OCI-LY1 (cell line): ENCODE results near the gene LTBP3.

ENCODE experiments used
- H2AFZ ChIP-seq: fragments of 200-600 bp; sonication (generic), shearing (Covaris generic); 2 replicates; pipeline ENCODE4 v1.6.0; 2014; ENCODE audit warnings: antibody characterized with exemption, mild to moderate bottlenecking, low read length
- H3F3A ChIP-seq: fragments of 200-600 bp; sonication (generic), shearing (Covaris generic); 2 replicates; pipeline ENCODE4 v1.6.0; 2014; ENCODE audit warnings: mild to moderate bottlenecking, antibody characterized with exemption, low read length, moderate library complexity; ENCODE audit not compliant: insufficient read depth
- H3K27ac ChIP-seq: fragments of 200-600 bp; sonication (generic); 2 replicates; pipeline ENCODE4 v1.5.1; 2014; ENCODE audit warnings: low read length, mixed run types, mild to moderate bottlenecking, low read depth; ENCODE audit not compliant: poor library complexity, severe bottlenecking
- H3K27me3 ChIP-seq: fragments of 200-600 bp; sonication (generic); 2 replicates; pipeline ENCODE4 v1.6.0; 2014; ENCODE audit warnings: antibody characterized with exemption, mild to moderate bottlenecking, low read length, moderate library complexity; ENCODE audit not compliant: insufficient read depth
- H3K36me3 ChIP-seq: fragments of 200-600 bp; sonication (generic); 2 replicates; pipeline ENCODE4 v1.6.1; 2014; ENCODE audit warnings: mild to moderate bottlenecking, antibody characterized with exemption, low read length, moderate library complexity, mixed read lengths; ENCODE audit not compliant: insufficient read depth
- H3K4me1 ChIP-seq: fragments of 200-600 bp; sonication (generic); 2 replicates; pipeline ENCODE4 v1.5.1; 2014; ENCODE audit warnings: mild to moderate bottlenecking, low read length, moderate library complexity; ENCODE audit not compliant: insufficient read depth, severe bottlenecking
- H3K4me2 ChIP-seq: fragments of 200-600 bp; sonication (generic), shearing (Covaris generic); 2 replicates; pipeline ENCODE4 v1.6.1; 2014; ENCODE audit warnings: low read length
- H3K4me3 ChIP-seq: fragments of 200-600 bp; sonication (generic); 2 replicates; pipeline ENCODE4 v1.5.1; 2014; ENCODE audit warnings: low read length, low read depth, mild to moderate bottlenecking, mixed read lengths; ENCODE audit not compliant: poor library complexity, severe bottlenecking
- H3K79me2 ChIP-seq: fragments of 200-600 bp; shearing (Covaris generic); 2 replicates; pipeline ENCODE4 v1.6.1; 2016; ENCODE audit warnings: mixed run types, low read length, mixed read lengths; ENCODE audit not compliant: insufficient read depth
- H3K9ac ChIP-seq: fragments of 200-600 bp; sonication (generic), shearing (Covaris generic); 2 replicates; pipeline ENCODE4 v1.6.1; 2014; ENCODE audit warnings: mild to moderate bottlenecking, low read length, mixed read lengths
- H3K9me2 ChIP-seq: fragments of 200-600 bp; sonication (generic), shearing (Covaris generic); 2 replicates; pipeline ENCODE4 v1.6.1; 2014; ENCODE audit warnings: low read depth, mild to moderate bottlenecking, low read length, mixed read lengths
- H3K9me3 ChIP-seq: fragments of 200-600 bp; shearing (Covaris generic); 2 replicates; pipeline ENCODE4 v1.6.1; 2014; ENCODE audit warnings: low read length, mixed read lengths
- H4K20me1 ChIP-seq: fragments of 200-600 bp; sonication (generic), shearing (Covaris generic); 2 replicates; pipeline ENCODE4 v1.6.0; 2016; ENCODE audit warnings: mild to moderate bottlenecking, low read length; ENCODE audit not compliant: insufficient read depth
- CTCF ChIP-seq: fragments of 200-600 bp; sonication (generic), shearing (Covaris generic); IDR thresholded peaks from 2 replicates; pipeline ENCODE4 v1.5.1; 2017; ENCODE audit warnings: mild to moderate bottlenecking, antibody characterized with exemption, low read length, moderate library complexity, mixed read lengths
- EZH2 ChIP-seq: fragments of 200-600 bp; sonication (generic), shearing (Covaris generic); IDR thresholded peaks from 2 replicates; pipeline ENCODE4 v1.8.0; 2017; ENCODE audit warnings: borderline replicate concordance, mixed run types, mild to moderate bottlenecking, antibody characterized with exemption, low read length, moderate library complexity, mixed read lengths

Gene LTBP3

GRCh38 chr11:65593518-65594414 lies 35.6 kb upstream of the LTBP3 start:
- Histone ChIP-seq H2AFZ (no peak overlapping the region), H3K9me3 (no peaks in the 10 kb centered on the region), H3K27ac (no peak overlapping the region), H3K4me3 (no peak overlapping the region), H3K9ac (no peak overlapping the region), H3K9me2 (no peaks in the 10 kb centered on the region), H3K4me1 (peaks cover 13% of the 10 kb centered on the region), H3F3A (no peaks in the 10 kb centered on the region), H3K27me3 (no peaks in the 10 kb centered on the region), H3K36me3 (peaks cover 13% of the 10 kb centered on the region), H3K79me2 (no peaks in the 10 kb centered on the region), H3K4me2 (no peak overlapping the region), H4K20me1 (no peaks in the 10 kb centered on the region)
- TF ChIP-seq CTCF (peak; percentile 63), EZH2 (no peak)

GRCh38 chr11:65592858-65593517 lies 34.8 kb upstream of the LTBP3 start:
- no peak overlapping the region for H3K27ac ChIP-seq
- H3K36me3 ChIP-seq = peaks cover 6% of the 10 kb centered on the region
- H3K9me2 ChIP-seq = no peaks in the 10 kb centered on the region
- H3K79me2 ChIP-seq = no peaks in the 10 kb centered on the region
- peaks cover 20% of the 10 kb centered on the region for H3K4me1 ChIP-seq
- no peaks in the 10 kb centered on the region for H3K27me3 ChIP-seq
- H3F3A ChIP-seq = no peaks in the 10 kb centered on the region
- no peak overlapping the region for H2AFZ ChIP-seq
- no peaks in the 10 kb centered on the region for H3K9me3 ChIP-seq
- no peak overlapping the region for H3K9ac ChIP-seq
- H3K4me3 ChIP-seq = no peak overlapping the region
- no peaks in the 10 kb centered on the region for H4K20me1 ChIP-seq
- H3K4me2 ChIP-seq = no peak overlapping the region
- no peak for TF ChIP-seq CTCF
- no peak for TF ChIP-seq EZH2

DNA sequence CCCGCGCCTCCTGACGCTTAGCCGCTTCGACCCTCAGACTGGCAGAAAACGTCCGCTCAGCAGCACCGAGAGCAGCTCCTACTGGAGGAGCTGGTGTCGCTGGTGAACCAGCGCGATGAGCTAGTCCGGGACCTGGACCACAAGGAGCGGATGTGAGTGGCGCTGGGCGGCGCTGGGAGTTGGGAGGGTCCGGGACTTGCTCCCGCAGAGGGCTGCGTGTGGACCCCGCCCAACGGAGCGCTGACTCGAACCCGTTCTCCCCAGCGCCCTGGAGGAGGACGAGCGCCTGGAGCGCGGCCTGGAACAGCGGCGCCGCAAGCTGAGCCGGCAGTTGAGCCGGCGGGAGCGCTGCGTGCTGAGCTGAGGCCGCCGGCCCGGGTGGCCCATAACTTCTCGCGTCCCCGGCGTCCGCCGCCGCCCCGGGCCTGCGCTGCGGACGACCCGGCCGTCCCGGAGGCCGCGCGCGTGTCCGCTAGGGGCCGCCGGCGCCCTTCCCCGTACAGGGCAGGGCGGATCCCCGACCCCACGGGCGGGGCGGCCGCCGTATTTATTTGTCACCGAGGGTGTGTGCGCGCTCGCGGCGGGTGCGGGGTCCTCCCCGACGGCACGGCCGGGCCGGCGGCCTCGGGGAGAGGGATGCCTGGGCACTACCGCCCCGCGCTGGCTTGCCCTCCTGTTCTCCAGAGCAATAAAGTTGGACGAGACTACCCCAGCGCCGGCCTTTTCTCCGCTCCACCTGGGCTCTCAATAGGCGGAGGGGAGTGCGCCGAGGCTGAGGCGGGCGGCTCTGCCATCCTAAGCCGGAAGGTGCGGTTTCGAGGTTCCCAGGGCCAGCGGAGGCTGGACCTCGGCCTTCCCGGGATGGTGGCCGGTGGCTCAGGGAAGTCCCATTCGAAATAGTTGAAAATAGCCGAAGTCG lies 34.0 kb upstream of the LTBP3 start:
- H3F3A ChIP-seq = no peaks in the 10 kb centered on the region
- no peak overlapping the region for H3K4me2 ChIP-seq
- TF ChIP-seq CTCF (no peak), EZH2 (no peak)
- peaks cover 26% of the 10 kb centered on the region for H3K4me1 ChIP-seq
- H3K9me2 ChIP-seq = no peaks in the 10 kb centered on the region
- no peak overlapping the region for H3K27ac ChIP-seq
- H2AFZ ChIP-seq = no peak overlapping the region
- H3K36me3 ChIP-seq = no peaks in the 10 kb centered on the region
- no peaks in the 10 kb centered on the region for H3K9me3 ChIP-seq
- no peaks in the 10 kb centered on the region for H3K79me2 ChIP-seq
- H3K4me3 ChIP-seq = no peak overlapping the region
- no peaks in the 10 kb centered on the region for H3K27me3 ChIP-seq
- no peak overlapping the region for H3K9ac ChIP-seq
- H4K20me1 ChIP-seq = no peaks in the 10 kb centered on the region
